Caco-2 (cell line): ENCODE results near the gene LRRC45. TPM values are rescaled to one million over a fixed set of nuclear protein-coding genes. Genes with fewer than 3 reads are reported as not detected.

Experiments
- BruUV-seq: library from RNA; stranded (reverse); fragments of 400-500 nt; replicated peaks from 2 replicates; lab custom pipeline; 2021; lab: Mats Ljungman, UMichigan
- CTCF ChIA-PET: fragments of 300-600 bp; sonication (Branson Sonifier 250); formaldehyde crosslinking; loops from one replicate; lab custom pipeline; 2022; ENCODE audit warnings: antibody characterized with exemption; lab: Charles Lee
- POLR2A ChIA-PET: fragments of 300-600 bp; sonication (Branson Sonifier 250); formaldehyde crosslinking; loops from one replicate; lab custom pipeline; 2022; ENCODE audit warnings: antibody characterized with exemption; lab: Charles Lee
- DNase-seq, 2 experiments: peaks; one replicate each; pipeline versions ENCODE4 v3.0.0 to v3.0.0-alpha.2; 2020 to 2022
- H3K27me3 ChIP-seq: replicated peaks from 2 replicates; pipeline ENCODE4 v1.6.0; 2011; ENCODE audit warnings: low read length; ENCODE audit not compliant: control insufficient read depth, insufficient read depth
- H3K36me3 ChIP-seq: 2 replicates; pipeline ENCODE4 v1.5.1; 2011; ENCODE audit warnings: low read length; ENCODE audit not compliant: control insufficient read depth, insufficient read depth
- H3K4me1 ChIP-seq: fragments of 250-450 bp; sonication (Bioruptor Pico); 2 replicates; pipeline ENCODE4 v1.5.1; 2020; ENCODE audit warnings: mild to moderate bottlenecking
- H3K4me3 ChIP-seq: 2 replicates; pipeline ENCODE4 v1.5.1; 2011; ENCODE audit warnings: low read depth, mild to moderate bottlenecking, control low read depth, low read length
- H3K9me3 ChIP-seq: fragments of 250-450 bp; sonication (Bioruptor Pico); 2 replicates; pipeline ENCODE4 v1.5.1; 2020; ENCODE audit warnings: mild to moderate bottlenecking, moderate library complexity
- H3K27ac Mint-ChIP-seq: one replicate; pipeline ENCODE4 v1.8.0; 2022; ENCODE audit warnings: mixed read lengths; ENCODE audit not compliant: unreplicated experiment
- H3K27me3 Mint-ChIP-seq: one replicate; pipeline ENCODE4 v1.8.0; 2022; ENCODE audit warnings: mixed read lengths; ENCODE audit not compliant: insufficient read depth, unreplicated experiment
- H3K36me3 Mint-ChIP-seq: one replicate; pipeline ENCODE4 v1.8.0; 2022; ENCODE audit warnings: mild to moderate bottlenecking, mixed read lengths; ENCODE audit not compliant: insufficient read depth, unreplicated experiment
- H3K4me1 Mint-ChIP-seq: one replicate; pipeline ENCODE4 v1.8.0; 2022; ENCODE audit warnings: low read depth, mixed read lengths; ENCODE audit not compliant: unreplicated experiment
- H3K4me3 Mint-ChIP-seq: one replicate; pipeline ENCODE4 v1.8.0; 2022; ENCODE audit warnings: mild to moderate bottlenecking, moderate library complexity, mixed read lengths; ENCODE audit not compliant: unreplicated experiment
- H3K9me3 Mint-ChIP-seq: one replicate; pipeline ENCODE4 v1.8.0; 2022; ENCODE audit warnings: mixed read lengths; ENCODE audit not compliant: unreplicated experiment
- CTCF ChIP-seq, 2 experiments: fragments of 200-600 bp in 1 of 2; IDR thresholded peaks; 1 replicate in 1 of 2; 2 replicates in 1 of 2; pipeline versions ENCODE4 v1.5.1 to v1.8.0; 2011 to 2022; ENCODE audit warnings: antibody characterized with exemption in 1 of 2, control low read depth in 1 of 2, inconsistent platforms in 1 of 2, low read depth in 1 of 2, low read length in 1 of 2, mild to moderate bottlenecking in 1 of 2, moderate library complexity in 1 of 2; ENCODE audit not compliant: insufficient read depth in 1 of 2, severe bottlenecking in 1 of 2, unreplicated experiment in 1 of 2
- intact Hi-C: fragments of 100-400 bp; cut with micrococcal nuclease; formaldehyde crosslinking; loops from one replicate; pipeline ENCODE4 v1.10.0; 2022; ENCODE audit not compliant: unreplicated experiment
- total RNA-seq: library from RNA; stranded (reverse); gene quantifications from 2 replicates; pipeline ENCODE4 v1.2.3, GENCODE V29; 2022

Gene LRRC45
- total RNA-seq, 1 experiment from 2014 or later: 33.2 TPM

GRCh38 chr17:82062076-82062983, 39.2 kb downstream of the LRRC45 start:
- Histone ChIP-seq H3K9me3 (no peaks in the 10 kb centered on the region), H3K27me3 (no peaks in the 10 kb centered on the region), H3K4me1 (peaks cover 12% of the 10 kb centered on the region), H3K4me3 (no peak overlapping the region), H3K36me3 (peaks cover 3% of the 10 kb centered on the region; the same call in 1 of the 2 replicates)
- H3K27ac Mint-ChIP-seq: no peak overlapping the region
- no TSS peak for BruUV-seq
- ChIA-PET POLR2A (no interaction called here), CTCF (interaction anchor here (0.7 to 2.0 kb wide), 4 partner anchors 11 to 374 kb away, joined by 3 to 7 read pairs (median 4); no protein-coding TSS in a partner anchor)
- TF ChIP-seq CTCF (IDR thresholded peaks at IDR 0.05; ENCODE audit: insufficient read depth in 1 of 2, low read depth in 1 of 2, low read length in 1 of 2, severe bottlenecking in 1 of 2, unreplicated experiment in 1 of 2): no peak
- intact Hi-C loops: no loop called here
- no peaks in the 10 kb centered on the region for H3K9me3 Mint-ChIP-seq
- H3K4me3 Mint-ChIP-seq: no peak overlapping the region
- no peaks in the 10 kb centered on the region for H3K27me3 Mint-ChIP-seq
- no peaks in the 10 kb centered on the region for H3K4me1 Mint-ChIP-seq
- no peak for DNase-seq
- H3K36me3 Mint-ChIP-seq: peaks cover 49% of the 10 kb centered on the region

GRCh38 chr17:82062984-82063368, 39.9 kb downstream of the LRRC45 start:
- no peak for TF ChIP-seq CTCF (IDR thresholded peaks at IDR 0.05; ENCODE audit: insufficient read depth in 1 of 2, low read depth in 1 of 2, low read length in 1 of 2, severe bottlenecking in 1 of 2, unreplicated experiment in 1 of 2)
- H3K4me3 ChIP-seq: no peak overlapping the region
- BruUV-seq: no TSS peak
- no peak for DNase-seq
- H3K27me3 Mint-ChIP-seq: no peaks in the 10 kb centered on the region
- peaks cover 3% of the 10 kb centered on the region; the same call in 1 of the 2 replicates for H3K36me3 ChIP-seq
- intact Hi-C loops: no loop called here
- H3K4me1 ChIP-seq: peaks cover 12% of the 10 kb centered on the region
- no peaks in the 10 kb centered on the region for H3K4me1 Mint-ChIP-seq
- H3K9me3 Mint-ChIP-seq: no peaks in the 10 kb centered on the region
- H3K9me3 ChIP-seq: no peaks in the 10 kb centered on the region
- peaks cover 43% of the 10 kb centered on the region for H3K36me3 Mint-ChIP-seq
- CTCF ChIA-PET: interaction anchor here (0.7 to 2.0 kb wide), 3 partner anchors 32 to 373 kb away, joined by 3 to 7 read pairs (median 4); no protein-coding TSS in a partner anchor
- no peak overlapping the region for H3K27ac Mint-ChIP-seq
- POLR2A ChIA-PET: no interaction called here
- H3K4me3 Mint-ChIP-seq: no peak overlapping the region
- H3K27me3 ChIP-seq: no peaks in the 10 kb centered on the region
